ENCODE results near the gene CD99. TPM values are rescaled to one million over a fixed set of nuclear protein-coding genes. Genes with fewer than 3 reads are reported as not detected.

Gene CD99
- total and polyA plus RNA-seq, 3 donors from 2014 or later = 450 to 1,032 (median 733) TPM

DNA sequence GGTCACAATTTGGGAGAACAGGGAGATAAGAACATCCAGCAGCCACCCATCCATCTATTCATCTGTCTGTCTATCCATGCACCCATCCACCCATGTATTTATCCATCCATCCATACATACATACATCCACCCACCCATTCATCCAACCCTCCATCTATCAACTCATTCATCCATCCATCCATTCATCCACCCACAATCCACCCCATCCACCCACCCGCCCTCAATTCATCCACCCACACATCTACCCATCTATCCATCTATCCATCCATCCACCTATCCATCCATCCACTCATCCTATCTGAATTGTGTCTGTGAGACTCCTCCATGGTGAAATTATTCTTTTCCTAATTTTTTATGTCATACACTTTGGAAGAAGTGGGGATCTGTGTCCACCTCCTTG lies 6.8 kb upstream of the CD99 start:
- 91 to 94% methylated on average over 1 of the region's 1 CpG for WGBS, 2 donors
- H3K27ac ChIP-seq = no peak overlapping the region
- intact Hi-C loops (cut with DNase I; ENCODE audit: low total_unique reads) = no loop called here
- H3K27me3 ChIP-seq = no peaks in the 10 kb centered on the region
- TF ChIP-seq, protein P1, sequence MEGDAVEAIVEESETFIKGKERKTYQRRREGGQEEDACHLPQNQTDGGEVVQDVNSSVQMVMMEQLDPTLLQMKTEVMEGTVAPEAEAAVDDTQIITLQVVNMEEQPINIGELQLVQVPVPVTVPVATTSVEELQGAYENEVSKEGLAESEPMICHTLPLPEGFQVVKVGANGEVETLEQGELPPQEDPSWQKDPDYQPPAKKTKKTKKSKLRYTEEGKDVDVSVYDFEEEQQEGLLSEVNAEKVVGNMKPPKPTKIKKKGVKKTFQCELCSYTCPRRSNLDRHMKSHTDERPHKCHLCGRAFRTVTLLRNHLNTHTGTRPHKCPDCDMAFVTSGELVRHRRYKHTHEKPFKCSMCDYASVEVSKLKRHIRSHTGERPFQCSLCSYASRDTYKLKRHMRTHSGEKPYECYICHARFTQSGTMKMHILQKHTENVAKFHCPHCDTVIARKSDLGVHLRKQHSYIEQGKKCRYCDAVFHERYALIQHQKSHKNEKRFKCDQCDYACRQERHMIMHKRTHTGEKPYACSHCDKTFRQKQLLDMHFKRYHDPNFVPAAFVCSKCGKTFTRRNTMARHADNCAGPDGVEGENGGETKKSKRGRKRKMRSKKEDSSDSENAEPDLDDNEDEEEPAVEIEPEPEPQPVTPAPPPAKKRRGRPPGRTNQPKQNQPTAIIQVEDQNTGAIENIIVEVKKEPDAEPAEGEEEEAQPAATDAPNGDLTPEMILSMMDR (IDR thresholded peaks at IDR 0.05) = no peak
- TF ChIP-seq POLR2A (IDR thresholded peaks at IDR 0.05) = no peak
- H3K4me1 ChIP-seq = peaks cover 4% of the 10 kb centered on the region
- no peaks in the 10 kb centered on the region for H3K36me3 ChIP-seq (ENCODE audit: low read depth, missing control alignments)
- no peak for DNase-seq
- H3K4me3 ChIP-seq = no peak overlapping the region
- no peaks in the 10 kb centered on the region for H3K9me3 ChIP-seq

DNA sequence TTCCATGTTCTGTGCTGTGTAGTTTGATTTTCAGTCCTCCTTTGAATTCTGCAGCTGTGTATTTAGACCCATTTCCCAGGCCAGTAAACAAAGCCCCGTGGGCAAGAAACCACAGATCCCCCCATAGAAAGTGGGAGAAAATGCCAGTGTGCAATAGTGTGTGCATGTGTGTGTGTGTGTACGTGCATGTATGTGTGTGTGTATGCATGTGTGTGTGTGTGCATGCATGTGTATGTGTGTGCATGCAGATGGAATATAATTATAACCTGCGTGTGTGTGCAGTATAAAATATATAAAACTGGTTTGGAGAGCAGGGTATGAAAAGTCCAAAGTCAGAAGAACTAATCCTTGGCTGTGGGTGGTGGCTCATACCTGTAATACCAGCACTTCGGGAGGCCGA lies 5.2 kb upstream of the CD99 start:
- TF ChIP-seq POLR2A (IDR thresholded peaks at IDR 0.05) = no peak
- TF ChIP-seq, protein P1 (IDR thresholded peaks at IDR 0.05) = no peak
- no peaks in the 10 kb centered on the region for H3K36me3 ChIP-seq (ENCODE audit: low read depth, missing control alignments)
- H3K27me3 ChIP-seq = no peaks in the 10 kb centered on the region
- peaks cover 4% of the 10 kb centered on the region for H3K4me1 ChIP-seq
- H3K4me3 ChIP-seq = no peak overlapping the region
- H3K27ac ChIP-seq = no peak overlapping the region
- intact Hi-C loops (cut with DNase I; ENCODE audit: low total_unique reads) = no loop called here
- no peak for DNase-seq
- H3K9me3 ChIP-seq = no peaks in the 10 kb centered on the region
- WGBS, 2 donors = 84 to 92% methylated on average over 5 of the region's 5 CpGs

DNA sequence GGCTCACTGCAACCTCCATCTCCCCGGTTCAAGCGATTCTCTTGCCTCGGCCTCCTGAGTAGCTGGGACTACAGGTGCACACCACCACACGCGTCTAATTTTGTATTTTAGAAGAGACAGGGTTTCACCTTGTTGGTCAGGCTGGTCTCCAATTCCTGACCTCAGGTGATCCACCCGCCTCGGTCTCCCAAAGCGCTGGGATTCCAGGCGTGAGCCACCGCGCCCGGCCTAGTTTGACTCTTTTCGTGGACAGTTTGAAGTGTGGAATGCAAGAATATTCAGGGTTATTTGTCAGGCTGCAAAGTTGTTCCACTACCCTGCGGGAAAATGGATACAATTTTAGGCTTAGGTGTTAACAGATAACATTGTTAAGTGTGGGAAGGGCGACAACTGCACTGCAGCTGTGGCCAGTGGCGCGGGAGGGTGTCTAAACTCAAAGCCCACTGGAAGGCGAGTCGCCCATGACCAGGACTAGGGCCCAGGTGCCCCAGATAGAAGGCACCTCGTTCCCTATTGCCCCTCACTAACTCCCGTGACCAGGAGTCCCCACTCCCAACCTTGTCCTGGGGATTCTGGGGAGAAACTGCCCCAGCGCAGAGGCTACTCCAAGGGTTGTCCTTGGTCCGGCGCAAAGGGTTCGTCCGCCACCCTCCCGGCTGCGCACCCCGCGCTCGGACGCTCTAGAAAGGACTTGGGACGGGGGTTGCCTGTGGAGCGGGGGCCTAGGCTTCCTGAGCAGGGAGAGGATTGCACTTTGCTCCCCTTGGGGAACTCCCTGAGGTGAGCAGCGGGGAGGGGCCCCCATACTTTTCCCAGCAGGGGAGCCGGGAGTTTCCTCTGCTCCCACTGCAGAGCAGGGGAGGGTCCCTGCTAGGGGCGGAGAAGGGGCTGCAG lies 1.1 kb upstream of the CD99 start:
- H3K9me3 ChIP-seq = no peaks in the 10 kb centered on the region
- H3K4me3 ChIP-seq = peak overlapping the region; percentile 80 to 98
- intact Hi-C loops (cut with DNase I; ENCODE audit: low total_unique reads) = no loop called here
- no peaks in the 10 kb centered on the region for H3K27me3 ChIP-seq
- no peak for TF ChIP-seq POLR2A (IDR thresholded peaks at IDR 0.05)
- TF ChIP-seq, protein P1 (IDR thresholded peaks at IDR 0.05) = no peak
- H3K36me3 ChIP-seq (ENCODE audit: low read depth, missing control alignments) = no peaks in the 10 kb centered on the region
- H3K4me1 ChIP-seq = peaks cover 23% of the 10 kb centered on the region
- no peak for DNase-seq
- WGBS, 2 donors = 52 to 70% methylated on average over 22 to 37 of the region's 37 CpGs
- peak overlapping the region; percentile 4 to 85 for H3K27ac ChIP-seq

DNA sequence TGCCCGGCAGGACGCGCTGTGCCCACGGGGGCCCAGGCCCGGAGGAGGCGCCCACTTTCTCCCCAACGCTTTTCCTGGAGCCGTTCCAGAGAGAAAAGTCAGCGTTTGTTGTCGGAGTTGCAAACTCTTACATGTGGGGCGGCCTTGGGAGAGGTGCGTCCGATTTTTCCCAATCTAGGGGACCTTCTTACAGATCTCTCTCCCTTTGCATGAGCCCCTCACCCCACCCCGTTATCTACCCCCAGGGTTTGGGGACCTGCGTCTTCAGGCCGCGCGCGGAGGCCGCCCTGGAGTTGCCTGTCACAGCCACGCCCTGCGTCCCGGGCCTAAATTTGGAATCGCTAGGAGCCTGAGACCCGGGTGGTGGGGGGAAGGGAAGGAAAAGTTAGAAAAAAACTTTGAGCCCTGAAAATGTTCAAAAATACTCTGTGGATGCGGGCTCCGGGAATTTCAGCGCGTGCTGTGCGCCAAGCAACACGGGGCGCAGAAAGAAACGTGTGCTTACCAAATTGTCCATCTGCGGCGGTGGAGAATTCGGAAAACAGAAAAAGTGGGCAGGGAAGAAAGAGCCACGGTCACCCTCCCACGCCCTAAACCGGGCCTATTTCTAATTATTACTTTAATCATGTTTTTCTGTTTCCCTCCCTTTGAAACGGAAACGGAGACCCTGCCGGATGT lies 587 bp downstream of the CD99 start:
- TF ChIP-seq, protein P1 (IDR thresholded peaks at IDR 0.05) = no peak
- TF ChIP-seq POLR2A (IDR thresholded peaks at IDR 0.05) = no peak
- H3K4me1 ChIP-seq = peaks cover 40% of the 10 kb centered on the region
- peak overlapping the region; percentile 85 to 95 for H3K27ac ChIP-seq
- no peaks in the 10 kb centered on the region for H3K9me3 ChIP-seq
- intact Hi-C loops (cut with DNase I; ENCODE audit: low total_unique reads) = no loop called here
- H3K4me3 ChIP-seq = peak overlapping the region; percentile 80 to 98
- 0% methylated on average over 41 to 42 of the region's 42 CpGs for WGBS, 2 donors
- H3K27me3 ChIP-seq = no peaks in the 10 kb centered on the region
- peak; percentile 72 for DNase-seq
- H3K36me3 ChIP-seq (ENCODE audit: low read depth, missing control alignments) = no peaks in the 10 kb centered on the region

All from testis (tissue), 3 donors.